ENCODE measurements around the gene LRMDA.

- TF ChIP-seq CTCF (IDR thresholded peaks at IDR 0.05) (no peak), POLR2A (IDR thresholded peaks at IDR 0.05) (no peak)
These were observed 334.7 kb downstream of the LRMDA start for GRCh38 chr10:75766106-75766505.
